ENCODE measurements around the gene FHOD3.

Gene FHOD3

GRCh38 chr18:36567800-36568199 is 270.3 kb downstream of the FHOD3 start:
- DNase-seq = no peak

- DNase-seq = no peak
Observed at GRCh38 chr18:36568487-36568886, 271.0 kb downstream of the FHOD3 start.

- no peak for DNase-seq
Observed at GRCh38 chr18:36572135-36572856, 274.8 kb downstream of the FHOD3 start.

GRCh38 chr18:36576339-36576738 is 278.8 kb downstream of the FHOD3 start:
- no peak for DNase-seq

- no peak for DNase-seq
Observed at GRCh38 chr18:36578871-36579710, 281.6 kb downstream of the FHOD3 start.

- no peak for DNase-seq
Observed at GRCh38 chr18:36580266-36580665, 282.8 kb downstream of the FHOD3 start.

- no peak for DNase-seq
Observed at GRCh38 chr18:36580874-36581750, 283.6 kb downstream of the FHOD3 start.

GRCh38 chr18:36582988-36583745 is 285.7 kb downstream of the FHOD3 start:
- no peak for DNase-seq

GRCh38 chr18:36589857-36590543 is 292.5 kb downstream of the FHOD3 start:
- no peak for DNase-seq

- DNase-seq = no peak
Observed at GRCh38 chr18:36590621-36591580, 293.4 kb downstream of the FHOD3 start.

- DNase-seq = no peak
Observed at GRCh38 chr18:36592282-36592681, 294.8 kb downstream of the FHOD3 start.

GRCh38 chr18:36593001-36593400 is 295.5 kb downstream of the FHOD3 start:
- no peak for DNase-seq

GRCh38 chr18:36593641-36594040 is 296.1 kb downstream of the FHOD3 start:
- no peak for DNase-seq

- no peak for DNase-seq
Observed at GRCh38 chr18:36594621-36595020, 297.1 kb downstream of the FHOD3 start.

GRCh38 chr18:36595046-36595817 is 297.7 kb downstream of the FHOD3 start:
- DNase-seq = no peak

GRCh38 chr18:36595818-36596215 is 298.3 kb downstream of the FHOD3 start:
- no peak for DNase-seq

GRCh38 chr18:36597636-36598035 is 300.1 kb downstream of the FHOD3 start:
- no peak for DNase-seq

GRCh38 chr18:36600548-36600947 is 303.0 kb downstream of the FHOD3 start:
- no peak for DNase-seq

- no peak for DNase-seq
Observed at GRCh38 chr18:36601316-36601715, 303.8 kb downstream of the FHOD3 start.

GRCh38 chr18:36602071-36602470 is 304.6 kb downstream of the FHOD3 start:
- no peak for DNase-seq
